ENCODE measurements around the gene PRPF18.

- TF ChIP-seq CTCF (IDR thresholded peaks at IDR 0.05; ENCODE audit: low read length) (no peak), EZH2phosphoT487 (IDR thresholded peaks at IDR 0.05; ENCODE audit: low read length) (no peak), EZH2 (optimal IDR thresholded peaks at IDR 0.05; ENCODE audit: low read depth, low read length) (no peak)
Observed at GRCh38 chr10:13654118-13654830, 67.5 kb downstream of the PRPF18 start.
